Psoas muscle (tissue), 8 donors: ENCODE results near the gene SLC13A1. TPM values are rescaled to one million over a fixed set of nuclear protein-coding genes. Genes with fewer than 3 reads are reported as not detected.

Experiments
- ATAC-seq, 4 donors: fragments of 200-7000 bp; cut with Tn5 transposase; one replicate each; pipeline ENCODE4 v1.9.1; 2020; ENCODE audit warnings: moderate library complexity in 3 of 4, mild to moderate bottlenecking in 2 of 4
- DNase-seq, 2 donors: peaks; one replicate each; pipeline ENCODE4 v3.0.0-alpha.2; 2020
- H3K27ac ChIP-seq: fragments of 200-600 bp; one replicate; pipeline ENCODE4 v1.8.0; 2022
- H3K27me3 ChIP-seq, 3 donors: fragments of 200-600 bp in 1 of 3; one replicate each; pipeline versions ENCODE4 v1.6.1 to v1.8.0; 2013 to 2022; ENCODE audit warnings: low read length in 2 of 3, mild to moderate bottlenecking in 2 of 3, moderate library complexity in 1 of 3; ENCODE audit not compliant: insufficient read depth in 3 of 3
- H3K36me3 ChIP-seq, 2 donors: fragments of 200-600 bp in 1 of 2; one replicate each; pipeline versions ENCODE4 v1.6.1 to v1.8.0; 2013 to 2022; ENCODE audit warnings: low read depth in 1 of 2, mild to moderate bottlenecking in 1 of 2, moderate library complexity in 1 of 2; ENCODE audit not compliant: insufficient read depth in 1 of 2
- H3K4me1 ChIP-seq: fragments of 200-600 bp; one replicate; pipeline ENCODE4 v1.8.0; 2022
- H3K4me3 ChIP-seq: fragments of 200-600 bp; one replicate; pipeline ENCODE4 v1.8.0; 2022; ENCODE audit warnings: mild to moderate bottlenecking
- H3K9me3 ChIP-seq: fragments of 200-600 bp; one replicate; pipeline ENCODE4 v1.8.0; 2022
- WGBS, 3 donors: extraction: QIAGEN DNeasy Blood & Tissue Kit; methylation state at CpG; one replicate each; pipeline versions ENCODE4 v1.1.6 to v1.1.7; 2013; 5-methylcytosine and 5-hydroxymethylcytosine counted together
- intact Hi-C, 2 donors: fragments of 100-400 bp; cut with DNase I; formaldehyde crosslinking; loops; one replicate each; pipeline versions ENCODE4 v1.11.0 to v1.14.2; 2022
- polyA plus RNA-seq, 3 donors: library from polyadenylated mRNA; stranded (reverse); fragments of 200-250 nt; gene quantifications; one replicate each; pipeline ENCODE4 v1.2.3, GENCODE V29; 2013
- total RNA-seq, 4 donors: library from RNA; stranded (reverse); fragmentation: NEBNext Ultra II Directional in 2 of 4; extraction: Animal tissue kit (Norgen Biotek cat#: 25700) in 2 of 4; gene quantifications; one replicate each; pipeline versions ENCODE4 v1.2.1 to v1.2.4, GENCODE V29; 2021 to 2023
- TF ChIP-seq, protein P1 (sequence below): fragments of 200-600 bp; IDR thresholded peaks from one replicate; pipeline ENCODE4 v1.8.0; 2022; ENCODE audit warnings: antibody characterized with exemption
- donor health status: healthy with polysubstance abuse.
- donor health status: DM: no; HTN: no; CAD: no; lungs with moderate emphysema.
- donor health status: Bipolar disorder and iron deficiency.
- donor health status: healthy.
- donor health status: DM: yes; HTN: yes; CAD: no.
- donor health status: DM: no; HTN: no; CAD: no.
- donor health status: DM: no; HTN: no; CAD: no.
- donor health status: DM: yes; HTN: yes; CAD: no.

The SLC13A1 gene
- total and polyA plus RNA-seq, 7 donors = 0.12 TPM; not detected in 6

DNA sequence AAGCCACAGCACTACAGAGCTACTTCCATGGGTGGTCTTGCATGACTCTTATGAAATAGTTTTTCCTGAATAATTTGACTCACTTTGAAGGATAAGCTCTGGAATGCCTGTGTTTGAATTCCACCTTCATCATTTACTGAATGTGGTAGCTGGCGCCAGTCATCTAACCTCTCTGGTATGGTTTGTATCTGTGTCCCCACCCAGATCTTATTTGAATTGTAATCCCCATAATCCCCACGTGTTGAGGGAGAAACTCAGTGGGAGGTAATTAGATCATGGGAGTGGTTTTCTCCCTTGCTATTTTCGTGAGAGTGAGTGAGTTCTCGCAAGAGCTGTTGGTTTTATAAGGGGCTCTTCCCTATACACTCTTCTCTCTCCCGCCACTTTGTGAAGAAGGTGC lies 11.2 kb upstream of the SLC13A1 start:
- H3K9me3 ChIP-seq = peaks cover 5% of the 10 kb centered on the region
- H3K4me3 ChIP-seq = no peak overlapping the region
- no peak overlapping the region for H3K27ac ChIP-seq
- no peaks in the 10 kb centered on the region for H3K4me1 ChIP-seq
- ATAC-seq (no peak), DNase-seq (no peak)
- no peaks in the 10 kb centered on the region for H3K27me3 ChIP-seq
- 61 to 73% (median 69%) methylated on average over 5 of the region's 5 CpGs for WGBS, 3 donors
- no peaks in the 10 kb centered on the region for H3K36me3 ChIP-seq
- intact Hi-C loops = no loop called here
- TF ChIP-seq, protein P1, sequence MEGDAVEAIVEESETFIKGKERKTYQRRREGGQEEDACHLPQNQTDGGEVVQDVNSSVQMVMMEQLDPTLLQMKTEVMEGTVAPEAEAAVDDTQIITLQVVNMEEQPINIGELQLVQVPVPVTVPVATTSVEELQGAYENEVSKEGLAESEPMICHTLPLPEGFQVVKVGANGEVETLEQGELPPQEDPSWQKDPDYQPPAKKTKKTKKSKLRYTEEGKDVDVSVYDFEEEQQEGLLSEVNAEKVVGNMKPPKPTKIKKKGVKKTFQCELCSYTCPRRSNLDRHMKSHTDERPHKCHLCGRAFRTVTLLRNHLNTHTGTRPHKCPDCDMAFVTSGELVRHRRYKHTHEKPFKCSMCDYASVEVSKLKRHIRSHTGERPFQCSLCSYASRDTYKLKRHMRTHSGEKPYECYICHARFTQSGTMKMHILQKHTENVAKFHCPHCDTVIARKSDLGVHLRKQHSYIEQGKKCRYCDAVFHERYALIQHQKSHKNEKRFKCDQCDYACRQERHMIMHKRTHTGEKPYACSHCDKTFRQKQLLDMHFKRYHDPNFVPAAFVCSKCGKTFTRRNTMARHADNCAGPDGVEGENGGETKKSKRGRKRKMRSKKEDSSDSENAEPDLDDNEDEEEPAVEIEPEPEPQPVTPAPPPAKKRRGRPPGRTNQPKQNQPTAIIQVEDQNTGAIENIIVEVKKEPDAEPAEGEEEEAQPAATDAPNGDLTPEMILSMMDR = no peak

DNA sequence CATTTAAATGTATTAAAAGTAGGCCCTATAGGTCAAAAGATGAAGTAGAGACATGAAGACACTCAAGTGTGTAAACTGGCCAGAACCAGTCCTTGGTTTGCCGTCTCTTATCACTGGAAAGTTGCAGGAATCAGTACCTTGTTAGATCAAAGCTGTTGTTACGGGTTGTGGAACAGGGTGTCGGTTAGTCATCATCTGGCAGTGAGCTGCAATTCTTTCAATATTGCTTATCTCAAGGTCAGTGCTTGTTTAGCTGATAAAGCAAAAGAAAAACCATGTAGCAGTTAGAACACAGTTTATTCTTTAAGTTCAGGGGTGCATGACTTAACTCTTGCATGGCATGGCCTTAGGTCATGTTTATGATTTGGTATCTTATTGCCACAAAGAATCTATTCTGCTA lies 10.0 kb upstream of the SLC13A1 start:
- 76 to 87% (median 77%) methylated on average over 3 of the region's 3 CpGs for WGBS, 3 donors
- ATAC-seq = no peak
- intact Hi-C loops = loop anchor here in 1 of 2 donors (10.0 kb wide), 1 partner anchor 155 kb away; no protein-coding TSS in a partner anchor
- TF ChIP-seq, protein P1 = no peak
- no peak for DNase-seq
- Histone ChIP-seq H3K4me1 (no peaks in the 10 kb centered on the region), H3K9me3 (peaks cover 3% of the 10 kb centered on the region), H3K4me3 (no peak overlapping the region), H3K36me3 (no peaks in the 10 kb centered on the region), H3K27me3 (no peaks in the 10 kb centered on the region), H3K27ac (no peak overlapping the region)

DNA sequence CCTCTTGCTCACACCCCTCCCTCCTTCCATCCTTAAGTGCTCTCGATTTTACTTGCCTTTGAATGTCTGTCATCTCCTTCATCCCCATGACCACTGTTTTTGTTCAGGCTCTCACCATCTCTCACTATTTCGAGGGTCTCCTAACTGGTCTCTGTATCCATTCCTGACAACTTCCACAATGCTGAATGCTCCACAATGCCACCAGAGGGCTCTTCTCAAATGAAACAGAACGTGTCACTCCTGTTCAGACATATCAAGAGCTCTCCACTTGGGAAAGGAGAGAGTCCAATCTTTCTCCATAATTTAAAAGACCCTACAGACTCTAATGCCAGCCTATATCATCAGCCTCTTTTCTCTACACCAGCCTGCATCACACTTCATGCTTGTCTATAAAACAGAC lies 9.0 kb upstream of the SLC13A1 start:
- TF ChIP-seq, protein P1 = no peak
- intact Hi-C loops = loop anchor here in 1 of 2 donors (10.0 kb wide), 1 partner anchor 156 kb away; no protein-coding TSS in a partner anchor
- Histone ChIP-seq H3K9me3 (no peaks in the 10 kb centered on the region), H3K4me3 (no peak overlapping the region), H3K36me3 (no peaks in the 10 kb centered on the region), H3K27ac (no peak overlapping the region), H3K27me3 (no peaks in the 10 kb centered on the region), H3K4me1 (no peaks in the 10 kb centered on the region)
- ATAC-seq = no peak
- 37 to 45% (median 42%) methylated on average over 3 of the region's 3 CpGs for WGBS, 3 donors
- no peak for DNase-seq

DNA sequence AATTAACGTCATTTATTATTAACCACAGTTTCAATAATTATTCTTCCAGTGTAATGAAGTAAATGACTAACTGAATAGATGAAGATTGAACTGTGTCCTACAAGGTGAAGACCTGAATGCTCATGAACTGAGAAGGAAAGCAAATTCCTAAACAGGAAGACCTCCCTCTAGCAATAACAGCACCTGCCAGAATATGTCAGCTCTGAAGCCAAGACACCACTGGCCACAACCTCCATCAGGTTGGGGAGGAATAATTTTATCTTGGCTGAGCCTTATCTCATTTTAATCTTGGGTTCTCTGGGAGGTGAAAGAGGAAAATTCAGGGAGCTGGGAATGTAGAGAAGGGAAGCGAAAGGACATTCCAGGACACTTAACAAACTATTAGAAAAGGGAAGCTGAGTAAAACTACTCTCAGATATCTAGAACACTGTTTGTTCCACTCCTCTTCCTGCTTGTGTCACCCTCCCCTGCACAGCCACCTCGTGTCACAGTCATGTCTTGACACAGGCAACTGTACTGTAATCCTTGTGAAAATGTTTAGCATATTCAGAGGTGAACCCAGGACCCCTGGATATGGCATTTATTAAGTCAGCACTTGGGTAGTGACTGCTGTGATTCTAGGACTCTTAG lies 4.6 kb upstream of the SLC13A1 start:
- Histone ChIP-seq H3K9me3 (no peaks in the 10 kb centered on the region), H3K27me3 (no peaks in the 10 kb centered on the region), H3K36me3 (no peaks in the 10 kb centered on the region), H3K4me3 (no peak overlapping the region), H3K4me1 (no peaks in the 10 kb centered on the region), H3K27ac (no peak overlapping the region)
- intact Hi-C loops = loop anchor here in 1 of 2 donors (10.0 kb wide), 1 partner anchor 160 kb away; no protein-coding TSS in a partner anchor
- TF ChIP-seq, protein P1 = no peak
- ATAC-seq = no peak
- WGBS, 3 donors = 53 to 66% (median 61%) methylated on average over 3 of the region's 3 CpGs
- no peak for DNase-seq

DNA sequence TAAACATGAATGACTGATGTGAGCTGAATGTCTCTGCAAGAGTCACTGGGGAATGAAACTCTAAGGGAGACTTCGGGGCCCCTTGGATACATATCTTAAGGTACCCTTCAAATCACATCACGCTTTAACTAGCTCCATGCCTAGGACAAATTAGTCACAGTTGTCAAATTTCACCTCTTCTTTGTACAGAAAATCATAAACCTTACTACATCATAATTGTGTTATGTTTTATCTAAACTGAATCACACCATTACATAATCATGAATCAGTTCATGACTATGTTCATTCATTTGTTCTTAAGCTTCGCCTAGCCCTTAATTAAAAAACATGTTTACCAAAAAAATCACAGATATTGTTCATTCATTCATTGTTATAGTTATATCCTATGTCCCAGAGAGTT lies 2.1 kb upstream of the SLC13A1 start:
- Histone ChIP-seq H3K4me1 (no peaks in the 10 kb centered on the region), H3K9me3 (no peaks in the 10 kb centered on the region), H3K4me3 (no peak overlapping the region), H3K36me3 (no peaks in the 10 kb centered on the region), H3K27ac (no peak overlapping the region), H3K27me3 (no peaks in the 10 kb centered on the region)
- ATAC-seq = no peak
- DNase-seq = no peak
- 45 to 52% (median 51%) methylated on average over 3 of the region's 3 CpGs for WGBS, 3 donors
- TF ChIP-seq, protein P1 = no peak
- intact Hi-C loops = loop anchor here in 1 of 2 donors (10.0 kb wide), 1 partner anchor 163 kb away; no protein-coding TSS in a partner anchor
